GM19035 (cell line): Measurements from ENCODE around the gene ZYG11B.
"Not testable (repeated sequence)": the region's sequence is repeated elsewhere in the genome, so short reads cannot be mapped to it uniquely, and the experiment has no call there.

Experiments
- ATAC-seq: cut with Tn5 transposase; IDR thresholded peaks from one replicate; pipeline ENCODE4 v1.9.1; 2021; ENCODE audit not compliant: unreplicated experiment

Gene ZYG11B

GRCh38 chr1:52706941-52707926 lies 19.0 kb upstream of the ZYG11B start:
- no peak for ATAC-seq

GRCh38 chr1:52707927-52708655 lies 18.2 kb upstream of the ZYG11B start:
- no peak for ATAC-seq

- ATAC-seq: no peak
Measured at GRCh38 chr1:52709016-52709415, 17.2 kb upstream of the ZYG11B start.

GRCh38 chr1:52713590-52713989 lies 12.7 kb upstream of the ZYG11B start:
- no peak for ATAC-seq

- ATAC-seq: not testable (repeated sequence)
Measured at GRCh38 chr1:52715296-52715695, 11.0 kb upstream of the ZYG11B start.

GRCh38 chr1:52723260-52723659 lies 3.0 kb upstream of the ZYG11B start:
- no peak for ATAC-seq

GRCh38 chr1:52725903-52726264 lies 369 bp upstream of the ZYG11B start:
- ATAC-seq: no peak

GRCh38 chr1:52727114-52727586 lies 897 bp downstream of the ZYG11B start:
- no peak for ATAC-seq

- no peak for ATAC-seq
Measured at GRCh38 chr1:52727956-52728656, 1.9 kb downstream of the ZYG11B start.

- no peak for ATAC-seq
Measured at GRCh38 chr1:52733368-52733767, 7.1 kb downstream of the ZYG11B start.

GRCh38 chr1:52735371-52735770 lies 9.1 kb downstream of the ZYG11B start:
- not testable (repeated sequence) for ATAC-seq

- ATAC-seq: no peak
Measured at GRCh38 chr1:52738148-52738547, 11.9 kb downstream of the ZYG11B start.

GRCh38 chr1:52738893-52739292 lies 12.6 kb downstream of the ZYG11B start:
- no peak for ATAC-seq

- ATAC-seq: no peak
Measured at GRCh38 chr1:52739699-52740467, 13.6 kb downstream of the ZYG11B start.

- ATAC-seq: no peak
Measured at GRCh38 chr1:52741259-52741658, 15.0 kb downstream of the ZYG11B start.

- no peak for ATAC-seq
Measured at GRCh38 chr1:52746189-52746588, 19.9 kb downstream of the ZYG11B start.

- ATAC-seq: no peak
Measured at GRCh38 chr1:52747450-52747849, 21.2 kb downstream of the ZYG11B start.

- ATAC-seq: no peak
Measured at GRCh38 chr1:52748119-52748518, 21.9 kb downstream of the ZYG11B start.

- ATAC-seq: not testable (repeated sequence)
Measured at GRCh38 chr1:52749496-52749895, 23.2 kb downstream of the ZYG11B start.

- not testable (repeated sequence) for ATAC-seq
Measured at GRCh38 chr1:52750139-52750538, 23.9 kb downstream of the ZYG11B start.
